K562 treated with DMSO at 1 percent for 4 hours (cell line): Measurements from ENCODE around the gene CD81. TPM values are rescaled to one million over a fixed set of nuclear protein-coding genes. Genes with fewer than 3 reads are reported as not detected.

Experiments used
- total RNA-seq: library from RNA; unstranded; fragments of 300-600 nt; gene quantifications from 2 replicates; pipeline ENCODE4 v1.2.3, GENCODE V29; 2022; ENCODE audit not compliant: insufficient read depth

The CD81 gene, protein sequence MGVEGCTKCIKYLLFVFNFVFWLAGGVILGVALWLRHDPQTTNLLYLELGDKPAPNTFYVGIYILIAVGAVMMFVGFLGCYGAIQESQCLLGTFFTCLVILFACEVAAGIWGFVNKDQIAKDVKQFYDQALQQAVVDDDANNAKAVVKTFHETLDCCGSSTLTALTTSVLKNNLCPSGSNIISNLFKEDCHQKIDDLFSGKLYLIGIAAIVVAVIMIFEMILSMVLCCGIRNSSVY
- 169 and 186 TPM in 2 replicates for total RNA-seq

DNA sequence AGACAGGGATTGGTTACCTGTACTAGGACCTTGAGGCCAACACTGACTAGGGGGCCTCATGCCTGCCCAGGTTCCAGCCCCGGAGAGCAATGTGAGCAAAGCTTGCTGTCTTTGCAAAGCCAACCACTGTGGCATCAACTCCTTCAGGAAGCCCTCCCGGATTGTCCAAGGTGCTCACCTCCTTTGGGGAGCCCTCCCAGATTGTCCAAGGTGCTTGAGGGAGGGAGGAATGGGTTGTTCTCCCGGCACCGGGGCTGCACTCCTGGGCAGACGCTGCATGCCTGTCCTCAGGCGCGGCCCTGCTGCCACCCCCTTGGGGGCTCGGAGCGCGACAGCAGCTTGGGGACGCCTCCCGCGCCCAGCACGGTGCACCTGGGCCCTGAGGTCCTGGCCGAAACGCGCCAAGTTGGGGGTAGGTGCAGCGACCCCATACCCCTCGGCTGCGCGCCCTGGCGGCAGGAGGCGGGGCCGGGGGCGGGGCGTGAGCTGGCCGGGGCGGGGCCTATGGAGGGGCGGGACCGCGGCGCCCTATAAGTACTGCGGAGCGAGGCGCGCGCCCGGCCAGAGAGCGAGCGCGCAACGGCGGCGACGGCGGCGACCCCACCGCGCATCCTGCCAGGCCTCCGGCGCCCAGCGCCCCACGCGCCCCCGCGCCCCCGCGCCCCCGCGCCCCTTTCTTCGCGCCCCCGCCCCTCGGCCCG is at the start of gene CD81:
Gene CD81 (plus strand): TSS at position 560 of the 701 bp plus-strand sequence. CDS start 240 bp downstream, outside the sequence.

GRCh38 chr11:2400069-2400761 is 23.1 kb downstream of the CD81 start, which contains the start of gene TSSC4:
TSSC4 (plus strand) TSS chr11:2400750; CDS start chr11:2402634, 1,884 bp downstream.

DNA sequence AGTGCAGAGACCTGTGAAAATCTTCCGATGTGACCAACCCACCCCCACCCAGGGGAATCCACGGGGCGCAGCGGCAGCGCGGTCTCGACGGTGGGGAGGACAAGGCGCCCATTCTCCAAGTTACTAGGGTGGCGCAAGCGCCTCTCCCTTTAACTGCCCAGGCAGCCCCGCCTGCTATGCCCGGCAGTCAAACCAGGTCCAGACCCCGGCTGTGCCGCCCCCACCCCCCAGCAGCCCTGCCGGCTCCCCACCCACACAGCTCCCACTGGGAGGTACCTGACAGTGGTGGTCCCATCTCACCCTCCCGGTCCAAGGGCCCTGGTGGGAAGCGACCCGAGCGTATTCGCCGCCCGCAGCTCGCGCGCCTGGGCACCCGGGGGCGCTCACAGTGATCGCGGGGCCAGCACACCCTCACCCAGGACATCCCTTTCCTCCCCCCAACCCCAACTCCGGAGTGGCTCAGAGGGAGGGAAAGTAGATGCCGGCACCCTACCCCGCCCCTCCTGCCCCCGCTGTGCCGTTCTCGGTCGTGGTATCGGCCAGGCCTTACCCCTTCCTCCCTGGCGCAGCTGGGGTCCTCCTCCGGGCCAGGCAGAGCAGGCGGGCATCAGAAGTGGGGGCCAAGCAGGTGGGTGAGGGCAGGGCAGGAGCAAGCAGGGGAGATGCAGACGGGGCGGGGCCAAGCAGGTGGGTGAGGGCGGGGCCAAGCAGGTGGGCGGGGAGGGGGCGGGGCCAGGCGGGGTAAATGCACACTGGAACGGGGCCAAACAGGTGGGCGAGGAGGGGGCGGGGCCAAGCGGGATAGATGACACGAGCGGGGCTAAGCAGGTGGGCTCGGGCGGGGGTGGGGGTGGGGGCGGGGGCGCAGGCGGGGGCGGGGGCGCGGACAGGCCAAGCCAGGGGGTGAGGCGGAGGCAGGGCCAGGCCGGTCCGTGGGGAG is 67.0 kb downstream of the CD81 start, which contains the start of gene TRPM5:
Gene TRPM5 (minus strand): TSS at position 634 of the 940 bp plus-strand sequence. CDS start 21,478 bp downstream, outside the sequence.

GRCh38 chr11:2444821-2445745 is 68.0 kb downstream of the CD81 start, which contains the start of gene KCNQ1:
KCNQ1 (plus strand) TSS chr11:2445008; CDS start chr11:2445099, 91 bp downstream.

Other genes with a start within 250 kb of the CD81 start
- gene IGF2, start 237.9 kb upstream of the CD81 start, total RNA-seq = not detected in 2 replicates
- gene INS, start 216.1 kb upstream of the CD81 start, total RNA-seq = not detected in 2 replicates
- gene TH, start 205.5 kb upstream of the CD81 start, total RNA-seq = not detected in 2 replicates
- not detected in 2 replicates for gene ASCL2, start 106.7 kb upstream of the CD81 start, total RNA-seq
- gene C11orf21, start 75.4 kb upstream of the CD81 start, total RNA-seq = 1.1 TPM in 2 replicates
- gene TSPAN32, start 75.3 kb upstream of the CD81 start, total RNA-seq = 2.7 and 3.3 TPM in 2 replicates
- gene TSSC4, start 23.4 kb downstream of the CD81 start, total RNA-seq = 36.3 and 43.1 TPM in 2 replicates
- not detected in 2 replicates for gene TRPM5, start 67.2 kb downstream of the CD81 start, total RNA-seq
- not detected in 2 replicates for gene KCNQ1, start 67.7 kb downstream of the CD81 start, total RNA-seq